A549 (cell line): ENCODE results near the gene ZNF652. TPM values are rescaled to one million over a fixed set of nuclear protein-coding genes. Genes with fewer than 3 reads are reported as not detected.

Experiments
- ATAC-seq, 2 experiments: fragments of 200-7000 bp in 1 of 2; fragments of >200 bp in 1 of 2; cut with Nextera tagmentation in 1 of 2; cut with Tn5 transposase in 1 of 2; 3 replicates each; pipeline versions ENCODE4 v1.8.0 to v1.9.1; 2018 to 2020; ENCODE audit warnings: mild to moderate bottlenecking in 1 of 2, moderate library complexity in 1 of 2
- CTCF ChIA-PET: fragments of 300-600 bp; sonication (Branson Sonifier 250); formaldehyde crosslinking; extraction: SDS; loops from one replicate; lab custom pipeline; 2021; ENCODE audit warnings: antibody characterized with exemption, inconsistent platforms; lab: Yijun Ruan, JAX
- POLR2A ChIA-PET: fragments of 350-600 bp; formaldehyde crosslinking; extraction: SDS; loops from one replicate; lab custom pipeline; 2021; ENCODE audit warnings: antibody characterized with exemption, inconsistent platforms; lab: Yijun Ruan, JAX
- DNase-seq, 2 experiments: peaks; one replicate each; pipeline versions ENCODE4 v3.0.0 to v3.0.0-alpha.2; 2011 to 2016; ENCODE audit warnings: low read depth in 1 of 2, low spot score in 1 of 2
- FAIRE-seq: peaks from 2 replicates; lab custom pipeline; 2011; peaks lifted over from hg19 to GRCh38; lab: Jason Lieb, UNC
- H3K27ac ChIP-seq, 2 experiments: fragments of >200 bp; sonication (Bioruptor Twin); formaldehyde crosslinking; 3 replicates each; pipeline ENCODE4 v1.5.1; 2016 to 2017
- H3K4me1 ChIP-seq: fragments of >200 bp; sonication (Bioruptor Twin); formaldehyde crosslinking; 3 replicates; pipeline ENCODE4 v1.6.1; 2016
- H3K4me2 ChIP-seq: fragments of >200 bp; sonication (Bioruptor Twin); formaldehyde crosslinking; 3 replicates; pipeline ENCODE4 v1.6.1; 2016
- H3K4me3 ChIP-seq: fragments of >200 bp; sonication (Bioruptor Twin); formaldehyde crosslinking; 3 replicates; pipeline ENCODE4 v1.5.1; 2016
- H3K9me3 ChIP-seq: fragments of >200 bp; sonication (Bioruptor Twin); formaldehyde crosslinking; 3 replicates; pipeline ENCODE4 v1.6.1; 2016
- BHLHE40 ChIP-seq: IDR thresholded peaks from 2 replicates; pipeline ENCODE4 v1.6.1; 2012; ENCODE audit warnings: low read depth, low read length, inconsistent platforms
- CBX2 ChIP-seq: fragments of 200-600 bp; sonication (generic); IDR thresholded peaks from 2 replicates; pipeline ENCODE4 v1.6.1; 2016; ENCODE audit warnings: low read depth, mild to moderate bottlenecking, borderline replicate concordance
- CHD2 ChIP-seq: fragments of 150-350 bp; IDR thresholded peaks from 2 replicates; pipeline ENCODE4 v1.6.1; 2014; ENCODE audit warnings: low read length; ENCODE audit not compliant: partially characterized antibody
- CHD4 ChIP-seq: fragments of 200-600 bp; sonication (generic); IDR thresholded peaks from 2 replicates; pipeline ENCODE4 v1.6.1; 2016; ENCODE audit warnings: antibody characterized with exemption, mild to moderate bottlenecking, borderline replicate concordance
- CTCF ChIP-seq: fragments of >200 bp; sonication (Bioruptor Twin); formaldehyde crosslinking; IDR thresholded peaks from 3 replicates; pipeline ENCODE4 v1.5.1; 2016
- EHMT2 ChIP-seq: fragments of 200-600 bp; sonication (generic); IDR thresholded peaks from 2 replicates; pipeline ENCODE4 v1.6.1; 2016; ENCODE audit warnings: antibody characterized with exemption, low read depth, mild to moderate bottlenecking, moderate library complexity
- EP300 ChIP-seq, 2 experiments: fragments of >200 bp; sonication (Bioruptor Twin); formaldehyde crosslinking; IDR thresholded peaks; 2 replicates in 1 of 2; 3 replicates in 1 of 2; pipeline ENCODE4 v1.6.1; 2016 to 2017
- FOSB ChIP-seq: fragments of 250-450 bp; sonication (Bioruptor Pico); IDR thresholded peaks from 2 replicates; pipeline ENCODE4 v1.5.0; 2020; ENCODE audit warnings: mild to moderate bottlenecking, moderate library complexity
- HDAC2 ChIP-seq: fragments of 200-600 bp; sonication (generic); IDR thresholded peaks from 2 replicates; pipeline ENCODE4 v1.6.1; 2016
- HES2 ChIP-seq: fragments of >200 bp; sonication (Bioruptor Twin); formaldehyde crosslinking; IDR thresholded peaks from 2 replicates; pipeline ENCODE4 v1.6.1; 2016
- HEYL ChIP-seq: fragments of 250-450 bp; sonication (Bioruptor Pico); IDR thresholded peaks from 2 replicates; pipeline ENCODE4 v1.8.0; 2021; ENCODE audit warnings: mild to moderate bottlenecking, moderate library complexity
- HOXB5 ChIP-seq: fragments of 250-450 bp; sonication (Bioruptor Pico); IDR thresholded peaks from 2 replicates; pipeline ENCODE4 v1.5.0; 2020; ENCODE audit warnings: mild to moderate bottlenecking, moderate library complexity
- JUNB ChIP-seq: fragments of >200 bp; sonication (Bioruptor Twin); formaldehyde crosslinking; IDR thresholded peaks from 2 replicates; pipeline ENCODE4 v1.6.1; 2016
- KDM1A ChIP-seq: fragments of 200-600 bp; sonication (generic); IDR thresholded peaks from 2 replicates; pipeline ENCODE4 v1.6.1; 2016; ENCODE audit warnings: low read depth, mild to moderate bottlenecking
- MAFK ChIP-seq: fragments of 450-650 bp; IDR thresholded peaks from 2 replicates; pipeline ENCODE4 v1.6.1; 2014; ENCODE audit not compliant: partially characterized antibody
- NFE2L2 ChIP-seq: fragments of 150-350 bp; conservative IDR thresholded peaks from 2 replicates; pipeline ENCODE4 v1.6.1; 2014; ENCODE audit warnings: low read length
- NPAS2 ChIP-seq: fragments of 250-450 bp; sonication (Bioruptor Pico); IDR thresholded peaks from 2 replicates; pipeline ENCODE4 v1.8.0; 2022; ENCODE audit warnings: mild to moderate bottlenecking, moderate library complexity, borderline replicate concordance
- PBX3 ChIP-seq: IDR thresholded peaks from 2 replicates; pipeline ENCODE4 v1.6.1; 2012
- PHF8 ChIP-seq: fragments of 200-600 bp; sonication (generic); IDR thresholded peaks from 2 replicates; pipeline ENCODE4 v1.6.1; 2016; ENCODE audit warnings: low read depth, mild to moderate bottlenecking, antibody characterized with exemption, moderate library complexity, borderline replicate concordance
- RARB ChIP-seq: fragments of 250-450 bp; sonication (Bioruptor Pico); IDR thresholded peaks from 2 replicates; pipeline ENCODE4 v1.8.0; 2021; ENCODE audit warnings: mild to moderate bottlenecking, moderate library complexity
- WGBS: methylation state at CpG from one replicate; pipeline ENCODE4 v1.1.6; 2017; ENCODE audit errors: missing lambda C conversion rate; 5-methylcytosine and 5-hydroxymethylcytosine counted together
- polyA plus RNA-seq, 4 experiments: library from polyadenylated mRNA; depleted of rRNA in 3 of 4; stranded (reverse); fragments of >200 nt; fragmentation: RNase III in 1 of 4; extraction: RNeasy Plus Mini Kit Qiagen cat#74134 plus additional on column Dnase treatment in 1 of 4; gene quantifications; 2 replicates in 3 of 4; 3 replicates in 1 of 4; pipeline ENCODE4 v1.2.3, GENCODE V29; 2011 to 2017

The ZNF652 gene
- polyA plus RNA-seq, 2 of the 4 experiments (the other 2 are of a cell fraction): 5.7 to 14.8 TPM

- ATAC-seq: no peak
- H3K9me3 ChIP-seq: no peaks in the 10 kb centered on the region
- peaks cover 7% of the 10 kb centered on the region; the same call in 1 of the 3 replicates for H3K4me1 ChIP-seq
- no peak for FAIRE-seq
- no peak overlapping the region for H3K4me2 ChIP-seq
- DNase-seq: no peak
- ChIA-PET CTCF (interaction anchor here (0.6 to 1.7 kb wide), 3 partner anchors 20 to 529 kb away, joined by 3 to 5 read pairs (median 3); no protein-coding TSS in a partner anchor), POLR2A (no interaction called here)
- no peak overlapping the region for H3K27ac ChIP-seq
- H3K4me3 ChIP-seq: no peak overlapping the region
- no peak for TF ChIP-seq HEYL (CRISPR knock-in tag)
- no peak for TF ChIP-seq NFE2L2
- no peak for TF ChIP-seq EP300 (IDR thresholded peaks at IDR 0.05)
- TF ChIP-seq HOXB5 (CRISPR knock-in tag): no peak
- no peak for TF ChIP-seq CHD4
- WGBS: 92% methylated on average over 3 of the region's 3 CpGs
These were observed 67.9 kb downstream of the ZNF652 start for GRCh38 chr17:49294122-49294521.

- Histone ChIP-seq H3K4me3 (no peak overlapping the region), H3K27ac (no peak overlapping the region), H3K4me2 (no peak overlapping the region), H3K9me3 (no peaks in the 10 kb centered on the region), H3K4me1 (peaks cover 7% of the 10 kb centered on the region; the same call in 1 of the 3 replicates)
- ChIA-PET POLR2A (no interaction called here), CTCF (interaction anchor here (1.2 to 7.5 kb wide), 4 partner anchors 8 to 249 kb away, joined by 3 to 66 read pairs (median 22); no protein-coding TSS in a partner anchor)
- TF ChIP-seq KDM1A (no peak), CBX2 (no peak), PHF8 (no peak), CHD2 (no peak), EHMT2 (no peak), CTCF (no peak), PBX3 (no peak), HES2 (no peak), NPAS2 (CRISPR knock-in tag) (no peak), HDAC2 (no peak), RARB (no peak), BHLHE40 (no peak), FOSB (CRISPR knock-in tag) (no peak)
- FAIRE-seq (no peak), DNase-seq (no peak), ATAC-seq (no peak)
These were observed 69.1 kb downstream of the ZNF652 start for GRCh38 chr17:49292901-49293300.

GRCh38 chr17:49291929-49292328, 70.1 kb downstream of the ZNF652 start:
- ATAC-seq (no peak), DNase-seq (no peak), FAIRE-seq (no peak)
- Histone ChIP-seq H3K4me3 (no peak overlapping the region), H3K27ac (no peak overlapping the region)
- POLR2A ChIA-PET: interaction anchor here (1.1 kb wide), 1 partner anchor 100 kb away, joined by 3 read pairs; no protein-coding TSS in a partner anchor
- CTCF ChIA-PET: interaction anchor here (0.8 to 7.5 kb wide), 25 partner anchors 9 to 487 kb away, joined by 3 to 66 read pairs (median 7); partner anchors contain the start of gene PHOSPHO1
- TF ChIP-seq JUNB (no peak), MAFK (peak; percentile 96)
- TF ChIP-seq, all 56 proteins: peak for 1
- Histone ChIP-seq H3K4me1 (peaks cover 3% of the 10 kb centered on the region; the same call in 1 of the 3 replicates), H3K9me3 (no peaks in the 10 kb centered on the region), H3K4me2 (no peak overlapping the region)
